Measurements from ENCODE around the gene FMO2. TPM values are rescaled to one million over a fixed set of nuclear protein-coding genes. Genes with fewer than 3 reads are reported as not detected.

FMO2 gene
- total RNA-seq, 2 experiments from 2014 or later: not detected

DNA sequence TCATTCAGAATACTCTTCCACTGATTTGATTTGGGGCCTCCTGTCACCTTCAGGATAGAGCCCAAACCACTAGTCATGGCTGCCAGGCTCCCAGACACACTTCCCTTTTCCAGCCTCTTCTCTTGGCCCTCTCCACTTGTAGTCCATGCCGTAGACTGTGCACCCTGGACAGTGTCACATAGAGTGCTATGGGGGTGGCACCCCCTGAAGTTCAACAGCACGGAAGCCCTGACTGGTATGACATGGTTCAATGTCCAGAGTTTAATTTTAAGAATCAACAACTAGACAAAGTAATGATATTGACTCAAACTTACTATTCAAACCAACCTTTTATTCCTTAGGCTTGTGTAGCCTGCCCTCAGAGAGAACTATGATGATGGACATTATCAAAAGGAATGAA lies 22.3 kb downstream of the FMO2 start:
- Mint-ChIP-seq H3K9me3 (ENCODE audit: low read depth) (no peaks in the 10 kb centered on the region), H3K4me1 (no peaks in the 10 kb centered on the region), H3K27ac (no peak overlapping the region), H3K27me3 (peaks cover 13% of the 10 kb centered on the region), H3K4me3 (no peak overlapping the region), H3K36me3 (ENCODE audit: low read depth) (no peaks in the 10 kb centered on the region)
- intact Hi-C loops (cut with DNase I, micrococcal nuclease): no loop called here
- DNase-seq (no peak), ATAC-seq (no peak)
- POLR2A ChIA-PET: no interaction called here
- CTCF ChIA-PET: no interaction called here

DNA sequence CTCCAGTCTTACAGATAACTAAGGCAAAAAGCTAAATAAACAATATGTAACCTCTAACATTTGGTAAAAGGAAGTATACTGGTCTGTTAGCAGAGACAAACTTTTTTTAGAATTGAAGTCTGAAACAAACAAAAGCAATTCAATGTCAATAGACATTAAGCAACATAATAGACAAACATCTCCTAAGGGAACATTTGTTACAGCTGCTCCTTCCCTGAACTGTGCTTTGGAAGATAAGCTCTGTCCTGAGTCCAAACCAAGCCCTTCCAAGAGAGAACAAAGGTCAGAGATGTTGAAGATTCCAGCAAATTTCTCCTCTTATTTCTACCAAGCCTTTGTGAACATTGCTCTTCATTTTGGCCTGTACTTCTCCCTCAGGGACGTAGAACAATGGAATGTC lies 25.3 kb downstream of the FMO2 start:
- intact Hi-C loops (cut with DNase I, micrococcal nuclease): no loop called here
- Mint-ChIP-seq H3K9me3 (ENCODE audit: low read depth) (no peaks in the 10 kb centered on the region), H3K36me3 (ENCODE audit: low read depth) (no peaks in the 10 kb centered on the region), H3K4me3 (no peak overlapping the region), H3K27ac (no peak overlapping the region), H3K27me3 (peaks cover 6% of the 10 kb centered on the region), H3K4me1 (no peaks in the 10 kb centered on the region)
- ChIA-PET CTCF (no interaction called here), POLR2A (no interaction called here)
- no peak for DNase-seq
- ATAC-seq: no peak

DNA sequence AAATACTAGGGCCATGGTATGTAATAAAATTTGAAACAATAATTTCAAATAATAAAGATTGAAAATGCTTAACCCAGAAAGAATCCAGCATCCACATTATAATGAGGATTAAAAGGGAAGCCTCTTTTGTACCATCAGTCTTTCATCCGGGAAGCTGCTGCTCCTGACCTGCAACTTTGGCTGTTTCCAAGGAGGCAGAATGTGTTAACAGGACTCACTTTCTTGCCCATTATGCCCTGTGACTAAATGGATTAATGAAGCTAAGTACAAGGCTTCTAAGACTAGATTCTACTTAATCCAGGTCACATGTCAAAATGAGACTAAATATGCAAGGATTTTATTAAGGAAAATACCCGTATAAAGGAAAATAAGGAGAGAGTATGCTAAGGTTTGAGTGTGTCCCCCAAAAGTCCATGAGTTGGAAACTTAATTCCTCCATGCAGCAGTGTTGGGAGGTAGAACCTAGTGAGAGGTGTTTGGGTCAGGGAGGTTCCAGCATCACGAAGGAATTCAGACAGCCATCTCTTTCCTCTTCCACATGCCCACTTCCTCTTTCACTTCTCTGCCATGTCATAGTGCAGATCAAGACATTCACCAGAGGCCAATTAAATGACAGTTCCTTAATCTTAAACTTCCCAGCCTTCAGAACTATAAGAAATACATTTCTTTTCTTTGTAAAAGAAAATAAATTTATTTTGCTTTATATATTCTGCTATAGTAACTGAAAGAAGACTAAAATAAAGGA lies 27.7 kb downstream of the FMO2 start:
- H3K27me3 Mint-ChIP-seq: no peaks in the 10 kb centered on the region
- CTCF ChIA-PET: interaction anchor here (0.8 kb wide), 1 partner anchor 16 kb away, joined by 4 read pairs; no protein-coding TSS in a partner anchor
- DNase-seq: no peak
- no peak overlapping the region for H3K4me3 Mint-ChIP-seq
- H3K27ac Mint-ChIP-seq: no peak overlapping the region
- no peaks in the 10 kb centered on the region for H3K4me1 Mint-ChIP-seq
- H3K9me3 Mint-ChIP-seq (ENCODE audit: low read depth): no peaks in the 10 kb centered on the region
- POLR2A ChIA-PET: no interaction called here
- ATAC-seq: no peak
- intact Hi-C loops (cut with DNase I, micrococcal nuclease): no loop called here
- no peaks in the 10 kb centered on the region for H3K36me3 Mint-ChIP-seq (ENCODE audit: low read depth)

GRCh38 chr1:171213559-171214454 lies 28.7 kb downstream of the FMO2 start:
- Mint-ChIP-seq H3K4me3 (no peak overlapping the region), H3K36me3 (ENCODE audit: low read depth) (no peaks in the 10 kb centered on the region), H3K9me3 (ENCODE audit: low read depth) (no peaks in the 10 kb centered on the region), H3K27ac (no peak overlapping the region), H3K27me3 (peaks cover 5% of the 10 kb centered on the region), H3K4me1 (no peaks in the 10 kb centered on the region)
- ChIA-PET CTCF (interaction anchor here (0.8 kb wide), 1 partner anchor 15 kb away, joined by 4 read pairs; no protein-coding TSS in a partner anchor), POLR2A (no interaction called here)
- ATAC-seq (no peak), DNase-seq (no peak)
- intact Hi-C loops (cut with DNase I, micrococcal nuclease): no loop called here

DNA sequence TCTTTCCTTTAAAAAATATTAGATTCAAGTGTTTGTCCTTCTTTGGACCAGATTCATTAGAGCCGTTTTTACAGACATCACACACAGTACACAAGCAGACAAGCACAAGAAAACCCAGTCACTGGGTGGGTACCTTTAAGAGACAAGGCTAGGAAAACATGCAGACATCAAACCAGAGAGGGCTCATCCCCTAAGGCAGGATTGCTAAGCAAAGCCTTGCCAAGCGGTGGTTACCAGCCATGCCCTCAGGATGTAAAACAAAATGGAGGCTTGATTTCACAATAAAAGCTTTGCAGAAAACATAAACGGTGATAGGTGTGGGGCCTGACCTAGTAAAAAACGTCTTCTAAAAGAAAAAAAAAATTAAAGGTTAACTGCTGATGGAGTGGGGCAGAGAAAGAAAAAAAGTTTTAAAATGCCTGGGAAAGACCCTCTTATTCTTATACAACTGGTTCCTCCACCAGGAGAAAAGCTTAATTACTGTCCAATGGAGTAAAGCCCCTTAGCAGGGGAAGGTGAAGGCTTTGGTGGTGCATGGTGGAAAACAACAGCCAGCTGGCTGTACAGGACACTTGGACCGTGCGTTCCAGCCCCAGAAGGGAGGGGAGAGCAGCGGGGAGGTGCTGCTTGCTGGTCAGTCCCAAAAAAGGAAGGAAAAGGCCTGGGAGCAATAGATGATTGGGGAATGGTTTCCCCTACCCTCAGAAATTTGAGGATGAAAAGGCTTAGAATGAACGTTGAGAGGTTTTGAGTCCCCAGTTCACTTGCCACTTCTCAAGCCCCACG lies 32.8 kb downstream of the FMO2 start:
- CTCF ChIA-PET: no interaction called here
- no peaks in the 10 kb centered on the region for H3K4me1 Mint-ChIP-seq
- POLR2A ChIA-PET: no interaction called here

GRCh38 chr1:171218661-171219060 lies 33.6 kb downstream of the FMO2 start:
- H3K27ac Mint-ChIP-seq: no peak overlapping the region
- no peaks in the 10 kb centered on the region for H3K9me3 Mint-ChIP-seq (ENCODE audit: low read depth)
- ATAC-seq (no peak), DNase-seq (no peak)
- no peak overlapping the region for H3K4me3 Mint-ChIP-seq
- peaks cover 5% of the 10 kb centered on the region for H3K27me3 Mint-ChIP-seq
- no peaks in the 10 kb centered on the region for H3K36me3 Mint-ChIP-seq (ENCODE audit: low read depth)
- no peaks in the 10 kb centered on the region for H3K4me1 Mint-ChIP-seq
- intact Hi-C loops (cut with DNase I, micrococcal nuclease): no loop called here
- ChIA-PET POLR2A (no interaction called here), CTCF (no interaction called here)

More for the DNA sequence above, 32.8 kb downstream of the FMO2 start:
- H3K36me3 Mint-ChIP-seq (ENCODE audit: low read depth): no peaks in the 10 kb centered on the region
- H3K27ac Mint-ChIP-seq: no peak overlapping the region
- no peaks in the 10 kb centered on the region for H3K9me3 Mint-ChIP-seq (ENCODE audit: low read depth)
- H3K4me3 Mint-ChIP-seq: no peak overlapping the region
- intact Hi-C loops (cut with DNase I, micrococcal nuclease): no loop called here
- no peak for ATAC-seq
- H3K27me3 Mint-ChIP-seq: peaks cover 5% of the 10 kb centered on the region
- DNase-seq: no peak

- no peak for DNase-seq
- peaks cover 5% of the 10 kb centered on the region for H3K27me3 Mint-ChIP-seq
- H3K27ac Mint-ChIP-seq: no peak overlapping the region
- ChIA-PET POLR2A (no interaction called here), CTCF (no interaction called here)
- H3K36me3 Mint-ChIP-seq (ENCODE audit: low read depth): no peaks in the 10 kb centered on the region
- no peaks in the 10 kb centered on the region for H3K9me3 Mint-ChIP-seq (ENCODE audit: low read depth)
- ATAC-seq: no peak
- intact Hi-C loops (cut with DNase I, micrococcal nuclease): no loop called here
- H3K4me1 Mint-ChIP-seq: no peaks in the 10 kb centered on the region
- H3K4me3 Mint-ChIP-seq: no peak overlapping the region
Observed at GRCh38 chr1:171219346-171220080, 34.4 kb downstream of the FMO2 start.

- Mint-ChIP-seq H3K27ac (no peak overlapping the region), H3K4me1 (no peaks in the 10 kb centered on the region), H3K36me3 (ENCODE audit: low read depth) (no peaks in the 10 kb centered on the region), H3K4me3 (no peak overlapping the region), H3K9me3 (ENCODE audit: low read depth) (no peaks in the 10 kb centered on the region), H3K27me3 (peaks cover 5% of the 10 kb centered on the region)
- DNase-seq: no peak
- intact Hi-C loops (cut with DNase I, micrococcal nuclease): no loop called here
- ChIA-PET CTCF (no interaction called here), POLR2A (no interaction called here)
- no peak for ATAC-seq
Observed at GRCh38 chr1:171220081-171220420, 35.0 kb downstream of the FMO2 start.

DNA sequence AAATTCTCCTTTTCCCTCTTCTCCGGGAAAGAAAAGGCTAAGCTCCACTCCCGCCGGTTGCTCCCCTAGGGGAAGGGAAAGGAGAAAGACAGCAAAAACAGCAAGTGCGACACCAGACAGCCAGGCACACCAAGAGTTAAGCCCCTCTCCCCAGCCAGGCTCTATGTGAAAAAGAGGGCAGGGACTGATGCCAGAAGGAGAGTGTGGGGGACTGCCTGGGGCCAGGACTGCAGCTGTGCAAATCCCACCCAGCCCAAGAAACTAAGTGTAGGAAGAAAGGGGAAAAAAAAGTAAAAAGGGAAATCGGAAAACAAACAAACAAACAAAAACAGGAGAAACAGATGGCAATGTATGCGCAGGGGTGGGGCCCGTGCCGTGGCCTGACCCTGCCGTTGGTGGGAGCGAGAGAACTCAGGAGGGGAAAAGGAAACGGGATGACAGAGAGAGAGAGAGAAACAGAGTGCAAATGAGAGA lies 35.5 kb downstream of the FMO2 start:
- intact Hi-C loops (cut with DNase I, micrococcal nuclease): no loop called here
- ATAC-seq (no peak), DNase-seq (no peak)
- CTCF ChIA-PET: no interaction called here
- Mint-ChIP-seq H3K27ac (no peak overlapping the region), H3K4me1 (no peaks in the 10 kb centered on the region), H3K27me3 (peaks cover 5% of the 10 kb centered on the region), H3K36me3 (ENCODE audit: low read depth) (no peaks in the 10 kb centered on the region), H3K9me3 (ENCODE audit: low read depth) (no peaks in the 10 kb centered on the region), H3K4me3 (no peak overlapping the region)
- POLR2A ChIA-PET: no interaction called here

GRCh38 chr1:171221665-171222591 lies 36.8 kb downstream of the FMO2 start:
- ChIA-PET POLR2A (no interaction called here), CTCF (interaction anchor here (0.7 to 0.8 kb wide), 2 partner anchors 33 to 133 kb away, joined by 3 read pairs; no protein-coding TSS in a partner anchor)
- intact Hi-C loops (cut with DNase I, micrococcal nuclease): no loop called here
- H3K9me3 Mint-ChIP-seq (ENCODE audit: low read depth): no peaks in the 10 kb centered on the region
- ATAC-seq (no peak), DNase-seq (no peak)
- H3K27ac Mint-ChIP-seq: no peak overlapping the region
- H3K36me3 Mint-ChIP-seq (ENCODE audit: low read depth): no peaks in the 10 kb centered on the region
- H3K4me1 Mint-ChIP-seq: no peaks in the 10 kb centered on the region
- no peak overlapping the region for H3K4me3 Mint-ChIP-seq
- H3K27me3 Mint-ChIP-seq: peaks cover 5% of the 10 kb centered on the region

Measured in activated CD4-positive, alpha-beta T cell treated with anti-CD3 and anti-CD28 coated beads for 36 hours (primary cell).